Stimulated activated CD8-positive, alpha-beta memory T cell treated with anti-CD3 and anti-CD28 coated beads, Interleukin-12 subunit alpha, Interleukin-12 subunit beta, amount 100 ng/mL, for 1 hour (primary cell): ENCODE measurements around the gene NCCRP1.

Experiments
- DNase-seq: peaks from one replicate; pipeline ENCODE4 v3.0.0-alpha.2; 2020; ENCODE audit warnings: low read depth

The NCCRP1 gene, protein sequence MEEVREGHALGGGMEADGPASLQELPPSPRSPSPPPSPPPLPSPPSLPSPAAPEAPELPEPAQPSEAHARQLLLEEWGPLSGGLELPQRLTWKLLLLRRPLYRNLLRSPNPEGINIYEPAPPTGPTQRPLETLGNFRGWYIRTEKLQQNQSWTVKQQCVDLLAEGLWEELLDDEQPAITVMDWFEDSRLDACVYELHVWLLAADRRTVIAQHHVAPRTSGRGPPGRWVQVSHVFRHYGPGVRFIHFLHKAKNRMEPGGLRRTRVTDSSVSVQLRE

DNA sequence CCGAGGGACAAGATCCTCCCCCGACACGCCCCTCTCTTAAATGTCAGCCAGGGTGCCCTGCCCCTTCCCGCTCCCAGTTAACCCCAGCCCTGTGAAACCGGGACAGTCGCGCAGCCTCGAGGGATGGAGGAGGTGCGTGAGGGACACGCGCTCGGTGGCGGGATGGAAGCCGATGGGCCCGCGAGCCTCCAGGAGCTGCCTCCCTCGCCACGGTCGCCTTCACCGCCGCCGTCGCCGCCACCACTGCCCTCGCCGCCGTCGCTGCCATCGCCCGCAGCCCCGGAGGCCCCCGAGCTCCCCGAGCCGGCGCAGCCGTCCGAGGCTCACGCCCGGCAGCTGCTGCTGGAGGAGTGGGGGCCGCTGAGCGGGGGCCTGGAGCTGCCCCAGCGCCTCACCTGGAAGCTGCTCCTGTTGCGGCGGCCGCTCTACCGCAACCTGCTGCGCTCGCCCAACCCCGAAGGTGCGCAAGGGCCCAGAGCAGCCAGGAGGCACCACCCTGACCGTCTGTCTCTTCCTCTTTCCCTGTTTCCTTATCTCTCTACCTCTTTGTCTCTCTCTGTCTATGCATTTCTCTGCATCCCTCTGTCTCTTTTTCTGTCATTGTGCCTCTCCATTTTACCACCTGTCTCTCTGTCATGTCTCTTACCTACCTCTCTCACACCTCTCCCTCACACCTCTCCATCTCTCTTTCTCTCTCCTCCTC is at the start of gene NCCRP1:
Gene NCCRP1 (plus strand): TSS at position 105 of the 703 bp plus-strand sequence. CDS start 19 bp downstream, at position 124.
- no peak for DNase-seq

GRCh38 chr19:39147480-39147879 is 49.3 kb upstream of the NCCRP1 start:
- no peak for DNase-seq

DNA sequence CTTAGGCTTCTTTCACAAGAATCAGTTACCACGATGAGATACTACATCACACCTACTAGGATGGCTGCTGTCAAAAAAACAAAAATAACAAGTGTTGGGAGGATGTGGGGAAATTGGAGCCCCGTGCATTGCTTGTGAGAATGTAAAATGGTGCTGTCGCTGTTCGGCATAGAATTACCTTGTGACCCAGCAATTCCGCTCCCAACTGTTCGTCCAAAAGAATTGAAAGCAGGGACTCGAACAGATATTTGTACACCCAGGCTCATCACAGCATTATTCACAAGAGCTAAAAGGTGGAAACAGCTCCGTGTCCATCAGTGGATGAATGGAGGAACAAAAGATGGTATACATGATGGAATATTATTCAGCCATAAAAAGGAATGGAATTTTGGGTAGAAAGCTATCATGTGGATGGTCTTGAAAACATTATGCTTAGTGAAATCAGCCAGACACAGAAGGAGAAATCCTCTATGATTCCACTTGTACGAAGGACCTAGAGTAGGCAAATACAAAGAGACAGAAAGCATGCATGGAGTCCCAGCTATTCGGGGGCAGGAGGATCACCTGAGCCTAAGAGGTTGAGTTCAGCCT is 47.7 kb upstream of the NCCRP1 start:
- DNase-seq, result no peak

DNA sequence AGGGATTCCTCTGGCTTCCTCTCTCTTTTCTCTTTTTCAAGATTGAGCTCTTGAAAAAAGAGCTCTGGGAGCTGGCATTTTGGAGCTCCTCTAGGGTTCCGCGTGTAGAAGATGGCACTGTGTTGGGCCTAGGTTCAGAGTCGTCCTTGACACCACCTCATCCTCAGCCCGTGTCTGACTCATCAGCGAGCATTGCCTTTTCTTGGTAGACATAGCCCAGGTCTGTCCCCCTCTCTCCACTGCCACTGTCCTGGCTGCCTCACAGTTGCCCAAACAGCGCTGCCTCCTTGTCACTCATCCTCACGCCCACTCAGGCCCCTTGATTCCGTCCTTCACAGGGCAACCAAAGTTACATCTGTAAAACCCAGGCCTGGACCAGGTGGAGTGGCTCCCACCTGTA is 46.5 kb upstream of the NCCRP1 start:
- no peak for DNase-seq

DNA sequence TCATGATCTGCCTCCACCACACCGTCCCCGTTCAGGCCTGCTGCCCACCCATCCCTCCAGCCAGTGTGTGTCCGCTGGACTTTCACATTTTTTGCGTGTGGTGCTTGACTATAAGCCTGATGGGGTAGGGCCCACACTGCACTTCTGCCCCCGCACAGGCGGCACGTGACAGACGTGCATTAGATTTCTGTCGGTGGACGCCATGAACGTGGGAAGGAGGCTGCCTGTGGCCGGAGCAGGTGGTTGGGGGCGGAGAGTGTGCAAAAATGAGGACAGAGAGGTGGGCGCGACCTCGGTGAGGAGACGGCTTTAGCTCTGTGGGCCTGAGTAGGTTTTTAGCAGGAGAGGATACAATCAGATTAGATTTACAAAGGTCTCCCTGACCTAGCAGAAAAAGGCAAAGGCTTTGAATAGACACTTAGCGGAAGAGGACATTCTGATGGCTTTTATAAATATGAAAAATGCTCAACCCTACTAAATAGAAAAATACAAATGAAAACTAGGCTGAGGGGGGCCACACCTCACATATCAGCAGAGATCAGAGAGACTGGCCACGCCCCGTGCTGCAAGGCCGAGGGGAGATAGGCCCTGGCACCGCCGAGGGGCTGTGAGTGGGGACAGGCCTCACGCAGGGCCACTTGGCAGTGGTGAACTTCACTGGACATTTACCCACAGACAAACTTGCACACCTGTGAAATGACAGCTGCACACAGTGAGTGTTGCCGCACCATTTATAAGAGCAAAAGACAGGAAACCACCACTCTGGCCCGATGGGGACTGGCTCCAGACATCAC is 45.8 kb upstream of the NCCRP1 start:
- no peak for DNase-seq

DNA sequence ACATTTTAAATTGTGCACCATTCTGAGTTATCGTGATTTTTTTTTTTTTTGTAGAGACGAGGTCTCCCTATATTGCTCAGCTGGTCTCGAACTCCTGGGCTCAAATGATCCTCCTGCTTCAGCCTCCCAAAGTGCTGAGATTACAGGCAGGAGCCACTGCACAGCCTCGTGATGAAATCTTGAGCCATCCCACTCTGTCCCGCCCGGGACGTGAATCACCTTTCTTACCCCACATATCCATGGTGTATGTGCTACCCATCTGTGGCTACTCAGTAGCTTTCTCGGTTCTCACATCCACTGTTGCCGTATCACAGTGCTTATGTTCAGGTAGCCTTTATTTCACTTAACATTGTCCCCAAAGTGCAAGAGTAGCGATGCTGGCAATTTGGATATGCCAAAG is 44.7 kb upstream of the NCCRP1 start:
- DNase-seq, result no peak

- DNase-seq, result no peak
Observed at GRCh38 chr19:39154100-39154628, 42.6 kb upstream of the NCCRP1 start.

DNA sequence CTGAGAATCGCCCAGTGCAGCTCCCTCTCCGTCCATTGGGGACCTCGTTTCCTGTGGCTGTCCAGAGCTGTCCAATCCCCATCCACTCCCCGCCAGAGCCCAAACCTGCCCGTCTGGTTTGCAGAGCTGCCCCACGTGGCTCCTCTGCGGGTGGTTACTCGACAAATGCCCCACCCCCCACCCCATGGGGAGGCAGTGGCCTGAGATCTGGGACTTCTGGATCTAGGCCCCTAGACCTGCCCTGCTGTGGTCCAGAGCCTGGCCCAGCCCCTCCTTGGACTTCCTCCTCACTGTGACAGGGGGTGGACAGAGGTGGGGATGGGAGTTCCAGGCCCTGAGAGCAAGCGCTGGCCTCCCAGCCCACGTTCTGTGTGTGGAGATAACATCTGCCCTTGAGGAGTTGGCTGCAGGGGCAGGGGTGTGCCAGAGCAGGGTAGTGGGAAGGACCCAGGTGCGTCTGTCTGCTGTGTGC is 42.1 kb upstream of the NCCRP1 start:
- no peak for DNase-seq

- DNase-seq, result no peak
Observed at GRCh38 chr19:39155114-39155700, 41.6 kb upstream of the NCCRP1 start.

DNA sequence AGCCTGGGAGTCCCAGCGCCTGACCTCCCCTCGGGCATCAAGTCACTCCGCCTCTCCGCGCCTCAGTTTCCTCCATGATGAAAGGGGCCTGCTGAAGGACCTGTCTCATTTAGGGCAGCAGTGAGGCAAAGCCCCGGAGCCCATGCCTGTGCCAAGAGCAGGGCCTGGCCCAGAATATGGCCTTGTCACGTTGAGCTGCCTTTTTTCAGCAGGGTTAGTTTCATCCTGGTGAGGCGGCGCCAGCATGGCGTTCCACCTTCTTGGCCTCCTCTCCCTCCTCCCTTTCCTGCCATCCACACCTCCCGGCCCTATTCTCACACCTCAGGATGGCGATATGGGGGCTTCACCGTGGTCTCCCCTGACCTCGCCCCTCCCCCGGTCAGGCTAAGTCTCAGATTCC is 41.0 kb upstream of the NCCRP1 start:
- no peak for DNase-seq

DNA sequence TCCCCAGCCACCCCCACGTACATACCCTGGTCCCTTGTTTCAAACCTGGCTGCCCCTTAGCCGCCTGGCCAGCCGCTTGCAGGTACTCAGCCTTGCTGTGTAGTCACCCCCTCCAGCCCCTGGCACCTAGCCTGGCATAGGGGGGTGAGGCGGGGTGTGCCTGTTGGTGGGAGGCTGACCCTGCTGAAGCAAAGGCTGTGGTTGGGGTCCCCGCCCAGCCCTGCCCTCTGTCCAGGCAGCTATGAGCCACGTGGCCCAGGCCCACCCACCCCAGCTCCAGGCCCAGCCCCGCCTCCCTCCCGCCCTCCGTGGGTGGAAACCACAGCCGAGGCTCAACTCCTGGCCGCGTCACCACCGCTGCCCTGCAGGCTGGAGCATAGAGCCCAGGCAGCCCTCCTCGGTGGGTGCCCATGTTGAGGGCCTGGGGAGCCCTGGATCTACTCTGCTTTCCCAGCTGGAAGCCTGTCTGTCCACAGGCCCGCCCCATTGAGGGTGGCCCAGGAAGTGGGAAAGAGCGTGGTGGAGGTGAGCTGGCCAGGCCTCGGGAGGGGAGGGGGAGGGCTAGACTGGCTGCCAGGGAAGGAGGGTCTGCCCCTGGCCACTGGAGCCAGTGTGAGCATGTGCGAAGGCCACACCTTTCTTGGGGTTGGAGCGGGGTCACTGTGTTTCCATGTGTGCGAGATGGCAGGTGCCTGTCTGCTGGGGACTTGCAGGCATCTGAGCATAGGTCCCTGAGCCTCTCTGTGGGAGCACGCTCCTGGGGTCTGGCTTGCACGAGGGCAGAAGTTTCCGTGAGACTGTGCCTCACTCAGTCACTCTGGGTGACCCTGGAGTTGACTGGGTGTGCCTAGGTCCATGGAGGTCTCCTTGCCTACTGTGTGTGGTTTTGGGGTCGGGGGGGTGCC is 40.2 kb upstream of the NCCRP1 start:
- no peak for DNase-seq

DNA sequence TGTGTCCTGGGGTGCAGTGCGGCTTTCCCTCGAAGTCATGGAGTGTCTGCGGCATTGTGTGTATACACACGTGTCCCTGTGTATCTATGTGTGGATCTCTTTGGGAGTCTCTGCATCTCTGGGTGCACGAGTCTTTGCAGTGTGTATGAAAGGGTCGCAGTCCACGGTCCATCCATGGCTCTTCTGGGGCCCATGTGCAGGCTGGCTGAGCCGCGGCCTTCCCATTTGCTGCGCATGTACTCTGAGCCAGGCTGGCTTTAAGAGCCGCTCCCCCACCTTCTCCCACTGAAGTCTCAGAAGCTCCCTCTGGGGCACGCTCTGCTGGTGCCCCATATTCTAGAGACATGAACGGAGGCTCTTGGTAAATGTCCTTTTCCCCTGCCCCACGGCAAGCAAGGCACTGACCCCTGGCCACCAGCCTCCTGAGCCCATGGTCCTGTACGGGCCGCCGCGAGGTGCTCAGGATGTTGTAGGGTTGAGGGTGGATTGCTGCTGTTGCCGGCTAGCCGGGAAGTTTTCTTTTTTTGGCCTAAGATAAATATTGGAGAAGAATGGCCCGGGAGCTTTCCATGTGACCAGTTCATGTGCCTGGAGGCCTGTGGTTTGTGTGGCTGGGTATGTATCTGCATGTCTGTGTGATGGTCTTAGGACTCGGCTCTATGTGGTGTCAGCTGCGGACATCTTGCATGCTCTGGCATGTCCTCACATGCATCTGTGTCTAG is 39.3 kb upstream of the NCCRP1 start:
- no peak for DNase-seq

DNA sequence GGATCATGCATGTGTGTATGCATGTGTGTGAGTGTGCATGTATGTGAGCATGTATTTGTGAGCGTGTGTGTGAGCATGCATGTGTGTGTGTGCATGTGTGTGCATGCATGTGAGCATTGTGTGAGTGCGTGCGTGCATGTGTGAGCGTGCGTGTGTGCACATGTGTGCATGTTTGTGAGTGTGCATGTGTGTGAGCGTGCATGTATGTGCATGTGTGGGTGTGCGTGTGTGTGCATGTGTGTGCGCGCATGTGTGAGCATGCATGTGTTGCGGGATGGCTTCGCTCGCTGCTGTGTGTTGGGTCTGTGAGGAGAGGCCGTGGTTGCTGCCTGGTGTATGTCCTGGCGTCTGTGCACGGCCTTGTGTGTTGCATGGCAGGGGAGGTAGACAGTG is 38.8 kb upstream of the NCCRP1 start:
- no peak for DNase-seq

DNA sequence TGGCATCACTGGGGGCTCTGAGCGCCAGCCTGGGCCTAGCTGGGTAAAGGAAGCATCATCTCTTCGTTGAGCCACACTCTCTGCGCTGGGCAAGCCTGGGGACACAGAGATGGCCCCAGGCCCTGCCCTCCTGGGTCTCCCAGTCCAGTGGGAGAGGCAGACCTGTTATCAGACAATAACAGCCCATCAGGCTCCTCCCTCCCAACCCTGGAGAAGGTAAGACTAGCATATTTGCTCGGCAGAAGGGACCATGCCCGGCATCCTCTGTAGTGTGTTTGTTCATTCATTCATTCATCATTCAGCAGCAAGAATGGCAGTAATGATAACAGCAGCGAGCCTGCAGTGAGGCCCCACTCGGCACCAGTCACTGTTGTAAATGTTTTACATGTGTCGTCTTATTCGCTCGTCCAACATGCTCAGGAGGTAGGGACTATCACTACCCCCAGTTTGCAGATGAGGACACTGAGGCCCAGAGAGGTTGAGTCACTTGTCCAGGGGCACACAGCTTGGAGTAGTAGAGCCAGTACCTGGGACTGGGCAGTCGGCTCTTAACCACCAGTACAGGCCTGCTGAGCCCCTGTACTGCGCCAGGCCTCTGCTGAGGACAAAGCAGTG is 38.0 kb upstream of the NCCRP1 start:
- no peak for DNase-seq

- DNase-seq, result no peak
Observed at GRCh38 chr19:39160523-39160861, 36.3 kb upstream of the NCCRP1 start.

DNA sequence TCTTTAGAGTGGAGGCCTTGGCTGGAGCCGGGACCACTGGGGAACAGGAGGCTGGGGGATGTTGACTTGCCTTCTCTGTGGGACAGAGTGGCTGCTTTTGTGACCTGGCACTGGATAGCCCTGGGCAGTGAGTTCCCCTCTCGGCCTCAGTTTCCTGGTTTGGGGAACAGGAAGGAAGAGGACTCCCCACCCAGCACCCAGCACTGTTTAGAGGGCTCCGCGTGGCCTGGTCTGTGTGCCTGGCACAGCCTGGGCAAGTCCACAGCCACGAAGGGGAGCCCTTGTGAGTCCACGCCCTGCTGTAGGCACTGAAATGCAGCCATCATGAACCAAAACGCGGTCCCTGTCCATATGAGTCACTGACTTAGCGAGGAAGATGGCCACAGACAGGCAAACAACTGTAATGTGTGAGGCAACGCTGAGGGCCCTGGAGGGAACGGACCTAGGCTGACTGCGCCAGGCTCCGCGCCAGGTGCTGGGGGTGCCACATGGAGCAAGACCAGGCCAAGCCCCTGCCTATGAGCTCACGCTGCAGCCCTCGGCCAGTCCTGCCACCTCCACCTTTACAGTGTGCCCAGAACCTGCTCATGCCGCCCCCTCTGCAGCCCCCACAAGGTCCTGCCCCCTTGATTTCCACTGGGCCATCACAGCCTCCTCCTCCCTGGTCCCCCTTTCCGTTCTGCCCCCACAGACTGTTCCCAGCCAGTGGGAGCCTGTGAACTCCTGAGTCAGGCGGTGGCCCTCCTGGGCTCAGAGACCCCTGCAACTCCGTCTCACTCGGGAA is 35.7 kb upstream of the NCCRP1 start:
- DNase-seq, result no peak

DNA sequence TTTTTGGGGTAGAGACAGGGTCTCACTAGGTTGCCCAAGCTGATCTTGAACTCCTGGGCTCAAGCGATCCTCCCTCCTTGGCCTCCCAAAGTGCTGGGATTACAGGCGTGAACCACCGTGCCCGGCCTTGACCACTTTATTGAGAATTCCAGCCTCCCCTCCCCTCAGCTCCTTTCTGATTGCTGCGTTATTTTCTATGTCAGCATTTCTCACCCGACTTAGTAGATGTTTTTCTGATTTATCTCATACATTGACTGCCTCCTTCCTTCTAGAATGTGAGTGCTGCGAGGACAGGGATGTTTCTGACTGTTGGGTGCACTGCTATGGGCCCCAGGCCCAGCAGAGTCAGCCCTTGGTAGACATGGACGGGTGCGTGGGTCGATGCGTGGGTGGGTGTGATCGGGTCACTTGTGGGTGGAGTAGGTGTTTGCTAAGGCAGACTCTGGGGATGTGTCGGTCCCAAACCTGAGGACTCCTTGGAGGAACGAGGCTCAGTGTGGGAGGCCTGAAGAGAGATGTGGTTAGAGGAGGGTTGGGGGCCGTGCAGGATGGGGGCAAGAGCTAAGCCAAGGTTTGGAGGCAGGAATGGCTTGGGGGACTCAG is 34.2 kb upstream of the NCCRP1 start:
- no peak for DNase-seq

DNA sequence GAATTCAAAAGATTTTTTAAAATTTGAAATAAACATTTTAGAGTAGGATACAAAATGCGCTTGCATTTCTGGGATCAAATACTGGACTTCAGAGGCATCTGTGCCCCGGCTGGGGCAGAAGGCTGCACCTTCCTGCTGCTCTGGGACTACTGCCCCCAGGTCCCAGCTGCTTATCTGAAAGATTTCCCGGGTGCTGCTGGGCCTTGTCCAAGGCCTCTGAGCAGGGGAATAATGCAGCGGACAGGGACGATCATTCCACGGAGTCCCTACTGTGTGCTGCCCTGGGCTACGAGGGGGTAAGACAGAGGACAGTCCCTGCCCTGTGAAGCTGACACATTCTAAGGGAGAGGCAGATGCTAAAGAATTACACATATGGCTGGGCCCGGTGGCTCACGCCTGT is 33.1 kb upstream of the NCCRP1 start:
- no peak for DNase-seq

- no peak for DNase-seq
Observed at GRCh38 chr19:39164289-39164688, 32.5 kb upstream of the NCCRP1 start.
